Neural cell (in vitro differentiated cells): ENCODE measurements around the gene BAAT. TPM values are rescaled to one million over a fixed set of nuclear protein-coding genes. Genes with fewer than 3 reads are reported as not detected.

Source experiments
- H2AFZ ChIP-seq: fragments of 200-600, 300-800 bp; sonication (generic), shearing (Covaris generic); 2 replicates; pipeline ENCODE4 v1.6.0; 2014; ENCODE audit warnings: low read depth, mild to moderate bottlenecking, antibody characterized with exemption, low read length, moderate library complexity
- H3F3A ChIP-seq: fragments of 200-600 bp; shearing (Covaris generic); 2 replicates; pipeline ENCODE4 v1.6.1; 2016; ENCODE audit warnings: mild to moderate bottlenecking, moderate library complexity, mixed read lengths, antibody characterized with exemption, low read length; ENCODE audit not compliant: insufficient read depth, poor library complexity, severe bottlenecking
- H3K27ac ChIP-seq: fragments of 200-600, 300-800 bp; sonication (generic), shearing (Covaris generic); 2 replicates; pipeline ENCODE4 v1.5.1; 2014; ENCODE audit warnings: mild to moderate bottlenecking, low read length, moderate library complexity
- H3K27me3 ChIP-seq: fragments of 300-800, 200-600 bp; sonication (generic), shearing (Covaris generic); 2 replicates; pipeline ENCODE4 v1.6.0; 2014; ENCODE audit warnings: mild to moderate bottlenecking, low read depth, low read length, moderate library complexity; ENCODE audit not compliant: insufficient read depth
- H3K36me3 ChIP-seq: fragments of 300-800, 200-600 bp; sonication (generic), shearing (Covaris generic); 2 replicates; pipeline ENCODE4 v1.5.1; 2014; ENCODE audit warnings: mild to moderate bottlenecking, antibody characterized with exemption, low read length, moderate library complexity; ENCODE audit not compliant: insufficient read depth
- H3K4me2 ChIP-seq: fragments of 300-800, 200-600 bp; sonication (generic), shearing (Covaris generic); 2 replicates; pipeline ENCODE4 v1.6.0; 2014; ENCODE audit warnings: mild to moderate bottlenecking, low read length
- H3K4me3 ChIP-seq: fragments of 300-800, 200-600 bp; sonication (generic), shearing (Covaris generic); 2 replicates; pipeline ENCODE4 v1.5.1; 2014; ENCODE audit warnings: mild to moderate bottlenecking, low read length, moderate library complexity
- H3K79me2 ChIP-seq: fragments of 200-600 bp; shearing (Covaris generic); replicated peaks from 2 replicates; pipeline ENCODE4 v1.6.0; 2014; ENCODE audit warnings: mild to moderate bottlenecking, low read length, moderate library complexity; ENCODE audit not compliant: insufficient read depth
- H3K9ac ChIP-seq: fragments of 300-800, 200-600 bp; sonication (generic), shearing (Covaris generic); 2 replicates; pipeline ENCODE4 v1.6.1; 2016; ENCODE audit warnings: mild to moderate bottlenecking, low read length, mixed read lengths
- H3K9me2 ChIP-seq: fragments of 200-600 bp; shearing (Covaris generic); 2 replicates; pipeline ENCODE4 v1.6.1; 2016; ENCODE audit warnings: mild to moderate bottlenecking, low read length, mixed read lengths; ENCODE audit not compliant: insufficient read depth
- H3K9me3 ChIP-seq: fragments of 200-600, 300-800 bp; sonication (generic), shearing (Covaris generic); 2 replicates; pipeline ENCODE4 v1.6.1; 2016; ENCODE audit warnings: mild to moderate bottlenecking, mixed run types, low read length, moderate library complexity, mixed read lengths
- H4K20me1 ChIP-seq: fragments of 200-600 bp; shearing (Covaris generic); 2 replicates; pipeline ENCODE4 v1.6.1; 2016; ENCODE audit warnings: mild to moderate bottlenecking, mixed run types; ENCODE audit not compliant: insufficient read depth
- EP300 ChIP-seq: fragments of 450-650 bp; conservative IDR thresholded peaks from 2 replicates; pipeline ENCODE4 v1.6.1; 2014; ENCODE audit warnings: antibody characterized with exemption, mild to moderate bottlenecking, moderate library complexity; ENCODE audit not compliant: poor library complexity, severe bottlenecking
- EZH2 ChIP-seq: fragments of 200-600, 300-800 bp; shearing (Covaris generic), sonication (generic); IDR thresholded peaks from 2 replicates; pipeline ENCODE4 v1.6.1; 2014; ENCODE audit warnings: antibody characterized with exemption, low read length, borderline replicate concordance, mild to moderate bottlenecking; ENCODE audit not compliant: insufficient read depth, poor library complexity, severe bottlenecking
- MXI1 ChIP-seq: fragments of 450-650 bp; conservative IDR thresholded peaks from 2 replicates; pipeline ENCODE4 v1.6.1; 2014; ENCODE audit warnings: antibody characterized with exemption, mild to moderate bottlenecking; ENCODE audit not compliant: poor library complexity, severe bottlenecking
- POLR2AphosphoS5 ChIP-seq: IDR thresholded peaks from 2 replicates; pipeline ENCODE4 v1.6.1; 2012
- RAD21 ChIP-seq: fragments of 450-650 bp; conservative IDR thresholded peaks from 2 replicates; pipeline ENCODE4 v1.6.1; 2014; ENCODE audit warnings: antibody characterized with exemption, mild to moderate bottlenecking, moderate library complexity
- REST ChIP-seq: IDR thresholded peaks from 2 replicates; pipeline ENCODE4 v1.6.1; 2012; ENCODE audit warnings: borderline replicate concordance
- SMC3 ChIP-seq: fragments of 450-650 bp; conservative IDR thresholded peaks from 2 replicates; pipeline ENCODE4 v1.6.1; 2014; ENCODE audit warnings: antibody characterized with exemption, mild to moderate bottlenecking, moderate library complexity; ENCODE audit not compliant: poor library complexity
- TAF1 ChIP-seq: IDR thresholded peaks from 2 replicates; pipeline ENCODE4 v1.6.1; 2012; ENCODE audit warnings: low read depth
- polyA plus RNA-seq: library from polyadenylated mRNA; depleted of rRNA; stranded (reverse); fragments of >200 nt; gene quantifications from 2 replicates; pipeline ENCODE4 v1.2.3, GENCODE V29; 2014
- TF ChIP-seq, protein P1 (sequence below): fragments of 450-650 bp; IDR thresholded peaks from 2 replicates; pipeline ENCODE4 v1.5.1; 2014; ENCODE audit warnings: antibody characterized with exemption, mild to moderate bottlenecking, moderate library complexity; ENCODE audit not compliant: poor library complexity, severe bottlenecking

Gene BAAT
- polyA plus RNA-seq, 1 donor from 2014 or later, result 0.61 TPM

GRCh38 chr9:101324245-101324804 is 60.5 kb downstream of the BAAT start:
- H3K9me2 ChIP-seq, result no peaks in the 10 kb centered on the region
- H3K79me2 ChIP-seq, result no peaks in the 10 kb centered on the region
- TF ChIP-seq, protein P1, sequence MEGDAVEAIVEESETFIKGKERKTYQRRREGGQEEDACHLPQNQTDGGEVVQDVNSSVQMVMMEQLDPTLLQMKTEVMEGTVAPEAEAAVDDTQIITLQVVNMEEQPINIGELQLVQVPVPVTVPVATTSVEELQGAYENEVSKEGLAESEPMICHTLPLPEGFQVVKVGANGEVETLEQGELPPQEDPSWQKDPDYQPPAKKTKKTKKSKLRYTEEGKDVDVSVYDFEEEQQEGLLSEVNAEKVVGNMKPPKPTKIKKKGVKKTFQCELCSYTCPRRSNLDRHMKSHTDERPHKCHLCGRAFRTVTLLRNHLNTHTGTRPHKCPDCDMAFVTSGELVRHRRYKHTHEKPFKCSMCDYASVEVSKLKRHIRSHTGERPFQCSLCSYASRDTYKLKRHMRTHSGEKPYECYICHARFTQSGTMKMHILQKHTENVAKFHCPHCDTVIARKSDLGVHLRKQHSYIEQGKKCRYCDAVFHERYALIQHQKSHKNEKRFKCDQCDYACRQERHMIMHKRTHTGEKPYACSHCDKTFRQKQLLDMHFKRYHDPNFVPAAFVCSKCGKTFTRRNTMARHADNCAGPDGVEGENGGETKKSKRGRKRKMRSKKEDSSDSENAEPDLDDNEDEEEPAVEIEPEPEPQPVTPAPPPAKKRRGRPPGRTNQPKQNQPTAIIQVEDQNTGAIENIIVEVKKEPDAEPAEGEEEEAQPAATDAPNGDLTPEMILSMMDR, result no peak
- TF ChIP-seq MXI1 (no peak), SMC3 (no peak), EZH2 (no peak), TAF1 (no peak), RAD21 (no peak), REST (no peak), EP300 (no peak), POLR2AphosphoS5 (no peak)
- H3K9me3 ChIP-seq, result no peaks in the 10 kb centered on the region
- no peak overlapping the region for H3K4me3 ChIP-seq
- no peaks in the 10 kb centered on the region for H3F3A ChIP-seq
- H3K9ac ChIP-seq, result no peak overlapping the region
- no peaks in the 10 kb centered on the region for H3K27me3 ChIP-seq
- H4K20me1 ChIP-seq, result no peaks in the 10 kb centered on the region
- H3K36me3 ChIP-seq, result no peaks in the 10 kb centered on the region
- no peak overlapping the region for H3K27ac ChIP-seq
- no peak overlapping the region for H3K4me2 ChIP-seq
- H2AFZ ChIP-seq, result no peak overlapping the region

- Histone ChIP-seq H3K9me3 (no peaks in the 10 kb centered on the region), H3K9me2 (no peaks in the 10 kb centered on the region), H3F3A (no peaks in the 10 kb centered on the region), H3K27me3 (no peaks in the 10 kb centered on the region), H3K27ac (no peak overlapping the region), H3K9ac (no peak overlapping the region), H3K4me2 (no peak overlapping the region), H4K20me1 (no peaks in the 10 kb centered on the region), H3K36me3 (no peaks in the 10 kb centered on the region), H3K4me3 (no peak overlapping the region), H2AFZ (no peak overlapping the region), H3K79me2 (no peaks in the 10 kb centered on the region)
- no peak for TF ChIP-seq REST
- no peak for TF ChIP-seq MXI1
- no peak for TF ChIP-seq TAF1
- no peak for TF ChIP-seq EZH2
- no peak for TF ChIP-seq EP300
- TF ChIP-seq, protein P1, result no peak
- TF ChIP-seq SMC3, result no peak
- TF ChIP-seq RAD21, result no peak
- TF ChIP-seq POLR2AphosphoS5, result no peak
Measured at GRCh38 chr9:101323129-101323528, 61.7 kb downstream of the BAAT start.
